Measurements from ENCODE around the gene ZNF599.

The ZNF599 gene

DNA sequence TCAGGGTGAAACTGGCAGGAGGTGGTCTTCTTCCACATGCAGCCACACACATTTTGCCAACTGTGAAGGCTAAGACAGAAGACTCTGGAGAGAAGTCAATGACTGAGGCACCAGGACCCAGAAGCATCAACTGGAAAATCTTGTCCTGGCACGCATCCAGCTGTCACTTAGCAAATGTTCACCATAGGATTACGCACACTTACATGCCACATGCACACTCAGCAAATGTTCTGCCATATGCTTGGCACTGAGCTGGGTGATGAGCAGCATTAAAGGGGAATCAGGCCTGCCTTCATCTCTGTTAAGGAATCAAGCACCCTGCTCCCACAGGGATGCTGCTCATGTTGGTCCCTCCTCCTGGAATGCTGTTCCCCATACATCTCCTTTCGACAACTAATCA, 5.1 kb downstream of the ZNF599 start:
- H3K4me1 ChIP-seq (ENCODE audit: control insufficient read depth, low read depth, low read length) = peaks cover 3% of the 10 kb centered on the region
- no peak overlapping the region for H2BK120ac ChIP-seq (ENCODE audit: low read depth, low read length)
- H2AK5ac ChIP-seq (ENCODE audit: low read length) = no peak overlapping the region
- no peak overlapping the region for H4K8ac ChIP-seq (ENCODE audit: low read depth, low read length)
- no peak overlapping the region for H3K4me3 ChIP-seq (ENCODE audit: low read length)
- no CpG with 5 or more reads among the region's 3 CpGs for WGBS (ENCODE audit: extremely low coverage, insufficient coverage, low lambda C conversion rate)
- H3K4ac ChIP-seq (ENCODE audit: low read depth, low read length) = no peak overlapping the region
- no peak overlapping the region for H2BK5ac ChIP-seq (ENCODE audit: low read length)
- peaks cover 2% of the 10 kb centered on the region for H3K36me3 ChIP-seq (ENCODE audit: control insufficient read depth, insufficient read depth, low read length)
- no peak overlapping the region for H3K23ac ChIP-seq (ENCODE audit: low read length)
- H2BK15ac ChIP-seq (replicated peaks; ENCODE audit: low read depth) = no peak overlapping the region
- no peak overlapping the region for H3K56ac ChIP-seq (ENCODE audit: low read length)
- H3K4me2 ChIP-seq (ENCODE audit: low read length) = no peak overlapping the region
- no peaks in the 10 kb centered on the region for H3K79me2 ChIP-seq (ENCODE audit: control insufficient read depth, insufficient read depth, low read length)
- no peak overlapping the region for H3K27ac ChIP-seq (ENCODE audit: low read depth, low read length)
- H3K27me3 ChIP-seq (ENCODE audit: insufficient read depth, low read length, poor library complexity) = no peaks in the 10 kb centered on the region
- H3K9ac ChIP-seq (ENCODE audit: low read length) = no peak overlapping the region
- H3K18ac ChIP-seq (ENCODE audit: low read length) = no peak overlapping the region
- no peaks in the 10 kb centered on the region for H3K79me1 ChIP-seq (ENCODE audit: low read length)
- DNase-seq = no peak
- H4K5ac ChIP-seq (ENCODE audit: low read length) = no peak overlapping the region

DNA sequence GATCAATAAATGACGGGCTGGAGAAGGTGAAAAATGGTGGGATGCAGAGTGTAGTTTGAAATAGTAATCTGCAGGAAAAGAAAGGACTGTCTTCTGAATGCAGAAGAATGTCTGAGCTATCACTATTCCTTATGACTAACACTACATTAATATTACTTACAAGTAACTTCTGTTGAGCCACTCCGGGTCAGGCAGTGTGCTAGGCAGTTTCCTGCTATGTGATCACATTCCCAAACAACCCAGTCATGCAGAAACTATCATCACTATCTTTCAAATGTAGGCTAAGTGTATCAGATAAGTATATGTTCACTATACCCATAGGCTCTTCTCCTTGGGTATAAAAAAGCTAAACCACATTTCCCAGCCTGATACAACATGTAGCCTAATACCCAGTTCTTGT, 6.6 kb downstream of the ZNF599 start:
- no peak overlapping the region for H3K4me3 ChIP-seq (ENCODE audit: low read length)
- H2BK5ac ChIP-seq (ENCODE audit: low read length) = no peak overlapping the region
- no peak overlapping the region for H3K4me2 ChIP-seq (ENCODE audit: low read length)
- no peak overlapping the region for H3K27ac ChIP-seq (ENCODE audit: low read depth, low read length)
- H3K4me1 ChIP-seq (ENCODE audit: control insufficient read depth, low read depth, low read length) = no peaks in the 10 kb centered on the region
- H3K79me2 ChIP-seq (ENCODE audit: control insufficient read depth, insufficient read depth, low read length) = no peaks in the 10 kb centered on the region
- no peak overlapping the region for H2BK120ac ChIP-seq (ENCODE audit: low read depth, low read length)
- WGBS (ENCODE audit: extremely low coverage, insufficient coverage, low lambda C conversion rate) = no CpG with 5 or more reads among the region's 2 CpGs
- no peak for DNase-seq
- H3K18ac ChIP-seq (ENCODE audit: low read length) = no peak overlapping the region
- no peak overlapping the region for H4K5ac ChIP-seq (ENCODE audit: low read length)
- H3K56ac ChIP-seq (ENCODE audit: low read length) = no peak overlapping the region
- H3K36me3 ChIP-seq (ENCODE audit: control insufficient read depth, insufficient read depth, low read length) = peaks cover 2% of the 10 kb centered on the region
- H2BK15ac ChIP-seq (replicated peaks; ENCODE audit: low read depth) = no peak overlapping the region
- no peaks in the 10 kb centered on the region for H3K79me1 ChIP-seq (ENCODE audit: low read length)
- H3K4ac ChIP-seq (ENCODE audit: low read depth, low read length) = no peak overlapping the region
- no peak overlapping the region for H3K9ac ChIP-seq (ENCODE audit: low read length)
- H2AK5ac ChIP-seq (ENCODE audit: low read length) = no peak overlapping the region
- no peak overlapping the region for H3K23ac ChIP-seq (ENCODE audit: low read length)
- H4K8ac ChIP-seq (ENCODE audit: low read depth, low read length) = no peak overlapping the region
- H3K27me3 ChIP-seq (ENCODE audit: insufficient read depth, low read length, poor library complexity) = no peaks in the 10 kb centered on the region

DNA sequence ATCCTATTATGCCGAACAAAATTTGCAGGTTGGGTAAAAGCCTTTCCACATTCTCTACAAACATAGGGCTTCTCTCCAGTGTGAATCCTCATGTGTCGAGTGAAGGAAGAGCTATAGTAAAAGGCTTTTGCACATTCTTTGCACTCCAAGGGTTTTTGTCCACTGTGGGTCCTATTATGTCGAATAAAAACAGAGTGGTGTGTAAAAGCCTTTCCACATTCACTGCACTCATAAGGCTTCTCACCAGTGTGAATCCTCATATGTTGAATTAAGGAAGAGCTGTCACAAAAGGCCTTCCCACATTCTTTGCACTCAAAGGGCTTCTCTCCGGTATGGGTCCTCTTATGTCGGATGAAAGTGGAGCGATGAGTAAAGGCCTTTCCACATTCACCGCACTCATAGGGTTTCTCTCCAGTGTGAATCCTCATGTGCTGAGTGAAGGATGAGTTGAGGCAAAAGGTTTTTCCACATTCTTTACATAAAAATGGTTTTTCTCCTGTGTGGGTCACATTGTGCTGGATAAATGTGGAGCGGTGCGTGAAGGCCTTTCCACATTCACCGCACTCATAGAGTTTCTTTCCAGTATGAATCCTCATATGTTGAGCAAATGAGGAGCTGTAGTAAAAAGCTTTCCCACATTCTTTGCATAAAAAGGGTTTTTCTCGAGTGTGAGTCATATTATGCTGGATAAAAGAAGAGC, 13.6 kb downstream of the ZNF599 start:
- Histone ChIP-seq H2BK15ac (replicated peaks; ENCODE audit: low read depth) (no peak overlapping the region), H3K79me2 (ENCODE audit: control insufficient read depth, insufficient read depth, low read length) (no peaks in the 10 kb centered on the region), H3K4ac (ENCODE audit: low read depth, low read length) (no peak overlapping the region), H2BK120ac (ENCODE audit: low read depth, low read length) (no peak overlapping the region), H3K4me3 (ENCODE audit: low read length) (peak overlapping the region; percentile 12), H2AK5ac (ENCODE audit: low read length) (no peak overlapping the region), H4K8ac (ENCODE audit: low read depth, low read length) (no peak overlapping the region), H3K4me1 (ENCODE audit: control insufficient read depth, low read depth, low read length) (no peaks in the 10 kb centered on the region), H3K9ac (ENCODE audit: low read length) (no peak overlapping the region), H3K27ac (ENCODE audit: low read depth, low read length) (no peak overlapping the region), H3K27me3 (ENCODE audit: insufficient read depth, low read length, poor library complexity) (no peaks in the 10 kb centered on the region), H3K36me3 (ENCODE audit: control insufficient read depth, insufficient read depth, low read length) (no peaks in the 10 kb centered on the region), H2BK5ac (ENCODE audit: low read length) (no peak overlapping the region), H3K56ac (ENCODE audit: low read length) (no peak overlapping the region), H3K23ac (ENCODE audit: low read length) (no peak overlapping the region), H3K4me2 (ENCODE audit: low read length) (no peak overlapping the region), H3K79me1 (ENCODE audit: low read length) (no peaks in the 10 kb centered on the region), H4K5ac (ENCODE audit: low read length) (no peak overlapping the region), H3K18ac (ENCODE audit: low read length) (no peak overlapping the region)
- WGBS (ENCODE audit: extremely low coverage, insufficient coverage, low lambda C conversion rate) = no CpG with 5 or more reads among the region's 11 CpGs
- DNase-seq = peak; percentile 2

DNA sequence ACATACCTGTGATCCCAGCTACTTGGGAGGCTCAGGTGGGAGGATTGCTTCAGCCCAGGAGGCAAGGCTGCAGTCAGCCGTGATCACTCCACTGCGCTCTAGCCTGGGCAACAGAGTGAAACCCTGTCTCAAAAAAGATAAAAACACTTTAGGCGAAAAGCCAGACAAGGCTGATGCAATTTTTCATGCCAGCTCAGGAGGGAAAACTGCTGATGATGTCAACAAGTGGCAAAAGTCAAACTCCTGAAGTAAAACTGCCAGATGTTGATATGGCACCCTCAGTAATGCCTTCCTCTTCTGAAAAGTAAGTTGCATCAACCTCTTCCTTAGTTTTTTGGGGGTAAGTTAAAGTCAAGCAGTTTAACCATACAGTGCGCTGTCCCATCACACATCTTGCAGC, 15.6 kb downstream of the ZNF599 start:
- no peak overlapping the region for H3K27ac ChIP-seq (ENCODE audit: low read depth, low read length)
- H3K27me3 ChIP-seq (ENCODE audit: insufficient read depth, low read length, poor library complexity) = no peaks in the 10 kb centered on the region
- H4K8ac ChIP-seq (ENCODE audit: low read depth, low read length) = no peak overlapping the region
- H3K56ac ChIP-seq (ENCODE audit: low read length) = no peak overlapping the region
- no peak overlapping the region for H2BK5ac ChIP-seq (ENCODE audit: low read length)
- WGBS (ENCODE audit: extremely low coverage, insufficient coverage, low lambda C conversion rate) = no CpG with 5 or more reads among the region's 4 CpGs
- DNase-seq = no peak
- H2BK15ac ChIP-seq (replicated peaks; ENCODE audit: low read depth) = no peak overlapping the region
- H3K4me2 ChIP-seq (ENCODE audit: low read length) = no peak overlapping the region
- no peaks in the 10 kb centered on the region for H3K4me1 ChIP-seq (ENCODE audit: control insufficient read depth, low read depth, low read length)
- no peak overlapping the region for H2AK5ac ChIP-seq (ENCODE audit: low read length)
- no peak overlapping the region for H3K23ac ChIP-seq (ENCODE audit: low read length)
- no peak overlapping the region for H3K4me3 ChIP-seq (ENCODE audit: low read length)
- H2BK120ac ChIP-seq (ENCODE audit: low read depth, low read length) = no peak overlapping the region
- no peaks in the 10 kb centered on the region for H3K79me1 ChIP-seq (ENCODE audit: low read length)
- no peak overlapping the region for H3K18ac ChIP-seq (ENCODE audit: low read length)
- H3K9ac ChIP-seq (ENCODE audit: low read length) = no peak overlapping the region
- H3K4ac ChIP-seq (ENCODE audit: low read depth, low read length) = no peak overlapping the region
- no peaks in the 10 kb centered on the region for H3K36me3 ChIP-seq (ENCODE audit: control insufficient read depth, insufficient read depth, low read length)
- H4K5ac ChIP-seq (ENCODE audit: low read length) = no peak overlapping the region
- no peaks in the 10 kb centered on the region for H3K79me2 ChIP-seq (ENCODE audit: control insufficient read depth, insufficient read depth, low read length)

DNA sequence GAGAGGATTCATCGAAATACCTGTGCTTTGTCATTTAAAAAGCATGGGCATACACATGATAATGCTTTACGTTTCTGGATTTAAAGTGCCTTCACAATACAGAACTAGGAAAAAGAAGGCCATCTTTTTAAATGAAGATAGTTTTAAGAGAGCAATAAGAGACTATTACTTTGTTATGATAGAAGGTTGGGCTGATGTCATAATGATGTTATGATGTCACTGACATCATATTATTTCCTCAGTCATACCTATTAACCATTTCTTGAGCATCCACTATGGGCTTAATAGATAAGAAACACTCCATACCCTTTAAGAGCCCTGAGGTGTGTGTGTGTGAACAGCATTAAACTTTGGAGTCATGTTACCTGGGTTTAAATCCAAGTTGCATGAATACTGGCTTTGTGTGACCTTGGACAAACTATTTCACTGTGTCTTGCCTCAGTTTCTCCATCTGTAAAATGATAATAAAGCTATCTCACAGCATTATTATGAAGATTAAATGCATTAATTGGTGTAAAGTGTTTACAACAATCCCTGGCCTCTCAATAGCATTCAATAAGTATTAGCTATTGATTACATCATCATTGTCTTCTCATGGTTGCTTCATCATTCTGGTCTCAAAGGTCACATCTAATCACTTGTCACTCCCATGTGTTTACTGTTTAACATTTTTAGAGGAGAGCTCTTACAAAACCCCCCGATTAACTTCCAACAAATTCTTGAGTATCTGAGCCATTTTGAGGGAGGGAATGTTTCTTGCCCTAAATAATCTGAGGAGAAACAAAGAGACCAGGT, 27.9 kb downstream of the ZNF599 start:
- H2AK5ac ChIP-seq (ENCODE audit: low read length) = no peak overlapping the region
- DNase-seq = no peak
- H2BK15ac ChIP-seq (replicated peaks; ENCODE audit: low read depth) = no peak overlapping the region
- no peak overlapping the region for H3K9ac ChIP-seq (ENCODE audit: low read length)
- H3K4me3 ChIP-seq (ENCODE audit: low read length) = no peak overlapping the region
- H3K79me1 ChIP-seq (ENCODE audit: low read length) = no peaks in the 10 kb centered on the region
- H3K56ac ChIP-seq (ENCODE audit: low read length) = no peak overlapping the region
- no peak overlapping the region for H4K5ac ChIP-seq (ENCODE audit: low read length)
- no peaks in the 10 kb centered on the region for H3K4me1 ChIP-seq (ENCODE audit: control insufficient read depth, low read depth, low read length)
- no peaks in the 10 kb centered on the region for H3K27me3 ChIP-seq (ENCODE audit: insufficient read depth, low read length, poor library complexity)
- no peaks in the 10 kb centered on the region for H3K79me2 ChIP-seq (ENCODE audit: control insufficient read depth, insufficient read depth, low read length)
- H3K4ac ChIP-seq (ENCODE audit: low read depth, low read length) = no peak overlapping the region
- no peak overlapping the region for H3K23ac ChIP-seq (ENCODE audit: low read length)
- H2BK120ac ChIP-seq (ENCODE audit: low read depth, low read length) = no peak overlapping the region
- no CpG with 5 or more reads among the region's 3 CpGs for WGBS (ENCODE audit: extremely low coverage, insufficient coverage, low lambda C conversion rate)
- H3K36me3 ChIP-seq (ENCODE audit: control insufficient read depth, insufficient read depth, low read length) = no peaks in the 10 kb centered on the region
- H4K8ac ChIP-seq (ENCODE audit: low read depth, low read length) = no peak overlapping the region
- H3K4me2 ChIP-seq (ENCODE audit: low read length) = no peak overlapping the region
- H2BK5ac ChIP-seq (ENCODE audit: low read length) = no peak overlapping the region
- no peak overlapping the region for H3K27ac ChIP-seq (ENCODE audit: low read depth, low read length)
- no peak overlapping the region for H3K18ac ChIP-seq (ENCODE audit: low read length)

Data from mesendoderm (in vitro differentiated cells).